Measurements from ENCODE around the gene FLNB.

- TF ChIP-seq CTCF (IDR thresholded peaks at IDR 0.05) = no peak
- peak in 1 of 2 donors; percentile 38 for TF ChIP-seq POLR2A (IDR thresholded peaks at IDR 0.05)
Observed at GRCh38 chr3:57959423-57960173, 48.6 kb upstream of the FLNB start.

Data from Peyer's patch (tissue), 4 donors.